ENCODE results near the gene XIAP.
"Not testable (repeated sequence)": the region's sequence is repeated elsewhere in the genome, so short reads cannot be mapped to it uniquely, and the experiment has no call there.

The XIAP gene

DNA sequence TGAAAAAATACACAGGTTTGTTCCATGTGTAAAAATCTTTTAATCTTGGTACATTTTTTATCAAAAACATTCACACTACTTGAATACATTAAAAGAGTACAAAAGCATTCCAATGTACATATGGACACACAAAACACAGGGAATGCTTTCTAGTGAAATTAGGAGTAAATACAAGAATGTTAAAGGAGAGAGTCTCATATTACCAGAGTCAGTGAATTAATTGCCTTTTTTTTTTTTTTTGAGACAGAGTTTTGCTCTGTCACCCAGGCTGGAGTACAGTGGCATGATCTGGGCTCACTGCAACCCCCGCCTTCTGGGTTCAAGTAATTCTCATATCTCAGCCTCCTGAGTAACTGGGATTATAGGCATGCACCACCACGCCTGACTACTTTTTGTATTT lies 17.0 kb downstream of the XIAP start:
- no peak for DNase-seq

DNA sequence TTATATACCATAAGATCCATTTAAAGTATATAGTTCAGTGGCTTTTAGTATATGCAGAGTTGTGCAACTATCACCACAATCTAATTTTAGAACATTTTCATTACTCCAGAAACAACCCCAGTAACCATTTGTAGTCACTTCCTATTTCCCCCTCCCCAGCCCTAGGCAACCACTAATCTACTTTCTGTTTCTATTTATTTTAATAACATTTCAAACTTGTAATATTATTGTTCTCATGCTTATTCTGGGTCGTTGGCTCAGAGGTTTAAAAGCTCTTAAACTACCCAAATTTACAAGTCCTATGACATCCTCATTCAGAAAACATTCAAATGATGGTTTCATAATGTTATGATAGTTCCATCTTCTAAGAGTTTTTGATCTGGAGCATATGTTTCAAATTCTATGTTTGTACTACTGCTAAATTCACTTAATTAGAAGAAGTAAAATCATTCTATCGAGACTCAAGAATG lies 18.4 kb downstream of the XIAP start:
- peak; percentile 69 to 76 for DNase-seq

DNA sequence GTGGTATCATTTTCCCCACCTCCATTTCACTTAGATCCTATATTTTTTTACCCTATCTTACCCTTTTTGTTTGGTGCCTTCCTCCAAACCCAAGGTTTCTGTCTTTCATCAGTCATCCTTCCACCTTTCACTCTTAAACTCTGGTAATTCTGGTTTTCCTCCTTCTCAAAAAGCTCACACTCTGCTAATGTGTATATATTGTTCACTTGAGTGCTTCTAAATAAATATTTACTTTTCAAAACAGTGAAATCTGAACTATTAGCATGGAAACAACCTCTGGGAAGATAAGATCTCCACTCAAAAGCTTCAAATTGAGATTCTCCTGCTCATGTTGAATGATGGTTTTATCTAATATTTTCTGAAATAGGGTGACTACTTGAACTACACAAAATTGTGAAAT lies 21.5 kb downstream of the XIAP start:
- no peak for DNase-seq

- DNase-seq = no peak
Measured at GRCh38 chrX:123882391-123882790, 22.5 kb downstream of the XIAP start.

DNA sequence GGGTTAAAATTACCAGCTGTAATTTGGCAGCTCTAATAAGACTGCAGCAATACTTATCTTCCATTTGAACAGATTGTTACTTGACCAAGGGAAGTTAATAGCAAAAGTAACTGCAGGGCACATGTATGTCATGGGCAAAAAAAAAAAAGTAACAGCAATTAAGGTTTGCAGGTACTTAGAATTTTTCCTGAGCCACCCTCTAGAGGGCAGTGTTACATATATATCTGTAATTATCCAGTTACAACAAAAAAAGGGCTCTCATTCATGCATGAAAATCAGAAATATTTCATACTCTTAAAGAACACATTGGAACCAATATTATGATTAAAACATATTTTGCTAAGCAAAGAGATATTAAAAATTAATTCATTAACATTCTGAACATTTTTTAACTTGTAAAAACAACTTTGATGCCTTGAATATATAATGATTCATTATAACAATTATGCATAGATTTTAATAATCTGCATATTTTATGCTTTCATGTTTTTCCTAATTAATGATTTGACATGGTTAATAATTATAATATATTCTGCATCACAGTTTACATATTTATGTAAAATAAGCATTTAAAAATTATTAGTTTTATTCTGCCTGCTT lies 25.1 kb downstream of the XIAP start:
- peak; percentile 20 to 40 for DNase-seq

DNA sequence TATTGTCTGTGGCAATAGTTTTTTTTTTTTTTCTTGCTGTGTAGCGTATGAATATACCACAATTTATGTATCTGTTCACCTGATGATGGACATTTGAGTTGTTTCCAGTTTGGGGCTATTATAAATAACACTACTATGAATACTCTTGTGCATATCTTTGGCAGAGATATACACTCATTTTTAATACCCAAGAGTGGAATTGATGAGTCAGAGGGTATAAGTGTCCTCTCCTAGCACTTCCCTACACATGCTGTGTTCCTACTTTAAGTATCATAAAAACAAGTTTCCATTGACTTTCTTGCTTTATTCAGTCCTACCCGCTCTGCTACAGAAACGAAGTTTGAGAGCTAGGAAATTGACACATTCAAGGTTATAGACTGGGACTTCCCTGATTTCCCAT lies 39.8 kb downstream of the XIAP start:
- DNase-seq = no peak

GRCh38 chrX:123903261-123903660 lies 43.4 kb downstream of the XIAP start:
- DNase-seq = not testable (repeated sequence)

DNA sequence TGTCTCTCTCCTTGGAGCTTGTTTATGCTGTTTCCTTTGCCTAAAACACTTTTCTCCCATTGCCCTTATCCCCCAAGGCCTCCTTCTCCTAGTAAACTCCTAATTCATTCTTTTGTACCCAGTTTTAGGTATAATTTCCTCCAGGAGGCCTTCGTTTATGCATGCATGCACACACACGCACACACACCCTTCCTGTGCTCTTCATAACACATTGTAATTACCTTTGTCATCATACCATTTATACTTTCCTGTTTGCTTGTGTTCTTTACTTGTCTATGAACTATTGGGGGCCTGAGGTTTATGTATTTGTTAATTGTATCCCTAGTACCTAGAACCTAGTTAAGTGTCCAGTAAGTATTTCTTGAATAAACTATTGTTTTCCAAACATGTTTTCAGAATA lies 45.5 kb downstream of the XIAP start:
- DNase-seq = no peak

- no peak for DNase-seq
Measured at GRCh38 chrX:123906557-123907316, 46.9 kb downstream of the XIAP start.

GRCh38 chrX:123909523-123909922 lies 49.7 kb downstream of the XIAP start:
- DNase-seq = no peak

- DNase-seq = no peak
Measured at GRCh38 chrX:123917069-123917468, 57.2 kb downstream of the XIAP start.

- DNase-seq = no peak
Measured at GRCh38 chrX:123918106-123918721, 58.4 kb downstream of the XIAP start.

DNA sequence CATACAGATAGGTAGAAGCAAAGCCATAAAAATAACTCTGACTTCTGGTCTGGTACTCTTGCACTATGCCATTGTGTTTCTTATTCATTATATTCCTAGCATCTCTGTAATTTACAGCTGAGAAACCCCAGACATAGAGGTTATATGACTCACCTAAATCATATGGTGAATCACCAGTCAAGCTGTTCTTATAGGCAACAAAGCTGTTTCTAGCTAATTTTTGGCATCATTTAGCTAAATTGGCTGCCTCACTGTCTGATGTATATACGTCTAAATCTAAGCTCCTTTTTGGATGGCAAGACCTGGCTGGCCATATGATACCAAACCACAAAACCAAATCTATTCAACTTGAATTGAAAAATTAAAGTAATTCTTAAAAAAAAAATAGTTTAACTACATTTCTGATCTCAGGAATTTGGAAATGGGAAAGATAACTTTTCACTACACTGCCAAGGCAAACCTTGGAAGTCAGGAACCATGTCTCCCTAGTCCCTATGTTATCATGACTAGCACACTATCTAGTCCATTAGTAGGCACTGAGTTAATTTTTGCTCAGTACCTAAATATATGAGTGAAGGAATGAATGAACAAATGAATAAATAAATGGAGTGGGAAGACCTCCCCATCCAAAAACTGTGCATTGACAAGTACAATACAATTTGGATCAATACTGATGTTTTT lies 60.4 kb downstream of the XIAP start:
- DNase-seq = no peak

GRCh38 chrX:123923211-123923610 lies 63.4 kb downstream of the XIAP start:
- DNase-seq = no peak

GRCh38 chrX:123924186-123924585 lies 64.3 kb downstream of the XIAP start:
- no peak for DNase-seq

- DNase-seq = peak; percentile 17 to 29
Measured at GRCh38 chrX:123927845-123928244, 68.0 kb downstream of the XIAP start.

DNA sequence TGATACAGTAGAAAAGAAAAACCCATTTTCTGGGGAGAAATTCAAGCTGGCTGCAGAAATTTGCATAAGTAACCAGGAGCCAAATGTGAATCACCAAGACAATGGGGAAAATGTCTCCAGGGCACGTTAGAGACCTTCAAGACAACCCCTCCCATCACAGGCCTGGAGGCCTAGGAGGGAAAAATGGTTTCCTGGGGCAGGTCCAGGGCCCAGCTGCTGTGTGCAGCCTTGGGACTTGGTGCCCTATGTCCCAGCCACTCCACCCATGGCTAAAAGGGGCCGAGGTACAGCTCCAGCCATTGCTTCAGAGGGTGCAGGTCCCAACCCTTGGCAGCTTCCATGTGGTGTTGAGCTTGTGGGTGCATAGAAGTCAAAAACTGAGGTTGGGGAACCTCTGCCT lies 72.2 kb downstream of the XIAP start:
- DNase-seq = not testable (repeated sequence)

GRCh38 chrX:123943074-123943473 lies 83.2 kb downstream of the XIAP start:
- no peak for DNase-seq

DNA sequence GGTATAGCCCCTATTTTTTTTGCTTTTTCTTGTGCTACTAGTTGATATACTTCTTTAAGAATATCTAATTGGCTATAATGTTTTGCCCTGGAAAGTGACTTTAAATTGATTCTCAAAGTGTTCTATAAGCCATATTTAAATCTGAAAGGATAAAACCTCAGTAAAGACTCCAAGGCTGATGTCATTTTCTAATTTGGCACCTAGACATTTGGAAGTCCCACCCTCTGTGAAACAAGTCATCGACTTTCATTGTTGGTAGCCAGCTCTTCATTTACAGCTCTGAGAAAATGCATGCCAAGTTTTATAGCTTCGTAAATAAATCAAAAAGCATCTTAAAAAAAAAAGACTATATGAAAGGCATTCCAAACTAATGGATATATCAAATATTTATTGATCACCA lies 83.6 kb downstream of the XIAP start:
- no peak for DNase-seq

- no peak for DNase-seq
Measured at GRCh38 chrX:123949846-123950245, 90.0 kb downstream of the XIAP start.

DNA sequence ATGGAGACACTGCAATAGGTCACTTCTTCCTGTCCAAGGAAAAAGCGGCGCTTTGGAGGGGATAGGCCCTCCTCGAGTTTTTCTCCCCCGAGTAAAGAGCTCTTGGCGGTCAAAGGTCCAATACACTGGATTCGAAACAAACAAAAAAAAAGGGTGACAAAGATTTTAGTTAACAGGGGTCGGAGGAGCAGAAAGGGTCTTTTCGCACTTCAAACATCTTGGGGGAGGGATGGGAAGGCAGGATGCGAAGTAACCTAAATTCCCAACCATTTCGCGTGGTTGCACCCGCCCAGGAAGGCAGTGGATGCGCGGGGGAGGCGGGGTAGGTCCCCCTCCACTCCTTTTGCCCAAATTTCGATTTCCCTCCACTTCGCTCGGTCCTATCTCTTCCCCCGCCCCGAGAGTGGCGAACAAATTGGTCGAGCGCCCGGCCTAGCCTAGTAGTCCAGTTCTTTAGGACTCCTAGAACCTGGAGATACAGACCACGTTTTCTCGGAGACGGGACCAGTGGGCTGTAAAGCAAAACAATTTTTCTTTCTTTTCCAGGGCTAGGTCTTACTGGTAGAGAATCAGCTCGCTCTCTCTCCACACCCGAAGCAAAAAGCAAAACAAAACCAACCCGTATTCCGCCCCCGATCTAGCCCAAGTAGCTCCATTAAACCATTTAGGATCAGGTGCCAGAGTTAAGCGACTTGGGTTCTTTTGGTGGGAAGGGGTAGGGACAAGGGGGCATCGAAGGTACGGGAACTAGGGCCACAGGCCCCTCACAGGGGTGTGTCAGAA lies 99.6 kb downstream of the XIAP start:
- DNase-seq = peak; percentile 19 to 36

GRCh38 chrX:123960956-123961267 lies 101.1 kb downstream of the XIAP start:
- no peak for DNase-seq

All from Kasumi-1 (cell line).